Activated T-helper 17 cell treated with anti-CD3 and anti-CD28 coated beads, Interleukin-2, amount 50 U/mL, for 72 hours (primary cell): ENCODE measurements around the gene ZG16. TPM values are rescaled to one million over a fixed set of nuclear protein-coding genes. Genes with fewer than 3 reads are reported as not detected.
A peak's percentile ranks its signal among the peaks of the same experiment; 100 is the strongest.
"Not testable (repeated sequence)": the region's sequence is repeated elsewhere in the genome, so short reads cannot be mapped to it uniquely, and the experiment has no call there.

Experiments used
- ATAC-seq: fragments of 150-1000 bp; cut with Tn5 transposase; replicated peaks from 2 replicates; pipeline ENCODE4 v1.10.0; 2021; ENCODE audit warnings: mild to moderate bottlenecking, moderate library complexity
- H3K27ac Mint-ChIP-seq: one replicate; pipeline ENCODE4 v1.8.0; 2022; ENCODE audit warnings: mixed read lengths
- H3K27me3 Mint-ChIP-seq: one replicate; pipeline ENCODE4 v1.8.0; 2022; ENCODE audit warnings: mixed read lengths
- H3K36me3 Mint-ChIP-seq: one replicate; pipeline ENCODE4 v1.8.0; 2022; ENCODE audit warnings: low read depth, mild to moderate bottlenecking, mixed read lengths
- H3K4me1 Mint-ChIP-seq: one replicate; pipeline ENCODE4 v1.8.0; 2022; ENCODE audit warnings: mixed read lengths
- H3K4me3 Mint-ChIP-seq: one replicate; pipeline ENCODE4 v1.8.0; 2022; ENCODE audit warnings: mild to moderate bottlenecking, mixed read lengths
- H3K9me3 Mint-ChIP-seq: one replicate; pipeline ENCODE4 v1.8.0; 2022; ENCODE audit warnings: mixed read lengths
- total RNA-seq, 2 donors: library from RNA; stranded (reverse); gene quantifications; one replicate each; pipeline ENCODE4 v1.2.3, GENCODE V29; 2022

ZG16 gene
- total RNA-seq, 2 donors from 2014 or later, result not detected

- H3K9me3 Mint-ChIP-seq, result no peaks in the 10 kb centered on the region
- peaks cover 35% of the 10 kb centered on the region for H3K4me1 Mint-ChIP-seq
- peak; percentile 27 for ATAC-seq
- peak overlapping the region; percentile 84 for H3K27ac Mint-ChIP-seq
- H3K27me3 Mint-ChIP-seq, result no peaks in the 10 kb centered on the region
- H3K4me3 Mint-ChIP-seq, result peak overlapping the region; percentile 95
- H3K36me3 Mint-ChIP-seq, result peaks cover 56% of the 10 kb centered on the region
Measured at GRCh38 chr16:29743827-29744531, 34.1 kb upstream of the ZG16 start.

- peak overlapping the region; percentile 100 for H3K27ac Mint-ChIP-seq
Measured at GRCh38 chr16:29744541-29745101, 33.4 kb upstream of the ZG16 start.

GRCh38 chr16:29745121-29745852 is 32.8 kb upstream of the ZG16 start:
- Mint-ChIP-seq H3K27me3 (no peaks in the 10 kb centered on the region), H3K36me3 (peaks cover 57% of the 10 kb centered on the region)

More at GRCh38 chr16:29744541-29745101, 33.4 kb upstream of the ZG16 start:
- Mint-ChIP-seq H3K4me3 (peak overlapping the region; percentile 95), H3K4me1 (peaks cover 32% of the 10 kb centered on the region), H3K36me3 (peaks cover 57% of the 10 kb centered on the region), H3K9me3 (no peaks in the 10 kb centered on the region), H3K27me3 (no peaks in the 10 kb centered on the region)
- ATAC-seq, result no peak

GRCh38 chr16:29745853-29746345 is 32.2 kb upstream of the ZG16 start, which contains the start of gene C16orf54:
TSS of gene C16orf54 (minus strand) at chr16:29745990. CDS start at chr16:29744951, 1,039 bp downstream.
- no peaks in the 10 kb centered on the region for H3K9me3 Mint-ChIP-seq
- no peaks in the 10 kb centered on the region for H3K27me3 Mint-ChIP-seq
- peaks cover 57% of the 10 kb centered on the region for H3K36me3 Mint-ChIP-seq
- H3K4me1 Mint-ChIP-seq, result peaks cover 22% of the 10 kb centered on the region
- H3K27ac Mint-ChIP-seq, result peak within 1 kb of the TSS; percentile 100
- H3K4me3 Mint-ChIP-seq, result peak within 1 kb of the TSS; percentile 95
- ATAC-seq, result peak; percentile 86

More at GRCh38 chr16:29745121-29745852, 32.8 kb upstream of the ZG16 start:
- Mint-ChIP-seq H3K27ac (peak overlapping the region; percentile 100), H3K4me3 (peak overlapping the region; percentile 95), H3K4me1 (peaks cover 26% of the 10 kb centered on the region), H3K9me3 (no peaks in the 10 kb centered on the region)
- peak; percentile 61 for ATAC-seq

DNA sequence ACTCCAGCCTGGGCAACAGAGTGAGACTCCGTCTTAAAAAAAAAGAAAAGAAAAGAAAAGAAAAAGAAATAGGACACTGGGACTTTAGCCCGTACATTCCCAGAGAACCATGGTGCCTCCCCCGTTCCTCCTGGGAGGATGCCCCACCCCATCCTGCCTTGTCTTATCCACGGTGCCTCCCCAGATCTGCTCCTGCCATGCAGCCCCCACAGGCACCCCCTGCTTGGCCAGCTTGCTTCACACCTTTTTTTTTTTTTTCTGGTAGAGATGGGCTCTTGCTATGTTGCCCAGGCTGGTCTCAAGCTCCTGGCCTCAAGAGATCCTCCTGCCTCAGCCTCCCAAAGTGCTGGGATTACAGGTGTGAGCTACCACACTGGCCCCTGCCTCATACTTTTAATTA is 31.5 kb upstream of the ZG16 start:
- not testable (repeated sequence) for H3K9me3 Mint-ChIP-seq, H3K27me3 Mint-ChIP-seq
- Mint-ChIP-seq H3K27ac (peak overlapping the region; percentile 100), H3K4me1 (peaks cover 16% of the 10 kb centered on the region), H3K4me3 (peak overlapping the region; percentile 95), H3K36me3 (peaks cover 56% of the 10 kb centered on the region)
- peak; percentile 6 for ATAC-seq

DNA sequence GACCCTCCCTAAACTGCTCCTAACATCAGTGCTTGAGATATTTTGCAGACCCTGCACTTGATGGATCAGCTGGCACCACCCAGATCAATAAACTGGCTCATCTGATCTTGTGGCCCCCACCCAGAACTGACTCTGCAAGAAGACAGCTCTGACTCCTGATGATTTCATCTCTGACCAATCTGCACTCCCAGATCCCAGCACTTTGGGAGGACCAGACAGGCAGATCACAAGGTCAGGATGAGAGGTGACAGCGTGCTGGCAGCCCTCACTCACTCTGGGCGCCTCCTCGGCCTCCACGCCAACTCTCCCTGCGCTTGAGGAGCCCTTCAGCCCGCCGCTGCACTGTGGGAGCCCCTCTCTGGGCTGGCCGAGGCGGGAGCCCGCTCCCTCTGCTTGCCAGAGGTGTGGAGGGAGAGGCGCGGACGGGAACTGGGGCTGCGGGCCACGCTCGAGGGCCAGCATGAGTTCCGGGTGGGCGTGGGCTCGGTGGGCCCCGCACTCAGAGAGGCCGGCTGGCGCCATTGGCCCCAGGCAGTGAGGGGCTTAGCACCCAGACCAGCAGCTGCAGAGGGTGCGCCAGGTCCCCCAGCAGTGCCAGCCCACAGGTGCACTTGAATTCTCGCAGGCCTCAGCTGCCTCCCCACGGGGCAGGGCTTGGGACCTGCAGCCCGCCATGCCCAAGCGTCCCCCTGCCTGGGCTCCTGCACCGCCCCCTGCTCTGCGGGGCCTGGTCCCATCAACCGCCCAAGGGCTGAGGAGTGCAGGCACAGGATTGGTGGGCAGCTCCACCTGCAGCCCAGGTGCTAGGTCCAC is 29.9 kb upstream of the ZG16 start:
- H3K27me3 Mint-ChIP-seq, result no peaks in the 10 kb centered on the region
- H3K4me3 Mint-ChIP-seq, result peak overlapping the region; percentile 95
- peaks cover 41% of the 10 kb centered on the region for H3K36me3 Mint-ChIP-seq
- ATAC-seq, result no peak
- H3K9me3 Mint-ChIP-seq, result no peaks in the 10 kb centered on the region
- H3K27ac Mint-ChIP-seq, result no peak overlapping the region
- H3K4me1 Mint-ChIP-seq, result peaks cover 13% of the 10 kb centered on the region

DNA sequence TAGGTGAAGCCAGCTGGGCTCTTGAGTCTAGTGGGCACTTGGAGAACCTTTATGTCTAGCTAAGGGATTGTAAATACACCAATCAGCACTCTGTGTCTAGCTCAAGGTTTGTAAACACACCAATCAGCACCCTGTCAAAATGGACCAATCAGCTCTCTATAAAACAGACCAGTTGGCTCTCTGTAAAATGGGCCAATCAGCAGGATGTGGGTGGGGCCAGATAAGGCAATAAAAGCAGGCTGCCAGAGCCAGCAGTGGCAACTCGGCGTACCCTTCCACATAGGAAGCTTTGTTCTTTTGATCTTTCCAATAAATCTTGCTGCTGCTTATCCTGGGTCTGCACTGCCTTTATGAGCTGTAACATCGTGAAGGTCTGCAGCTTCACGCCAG is 29.3 kb upstream of the ZG16 start:
- ATAC-seq, H3K27me3 Mint-ChIP-seq, H3K4me3 Mint-ChIP-seq, H3K9me3 Mint-ChIP-seq: not testable (repeated sequence)
- H3K36me3 Mint-ChIP-seq, result peaks cover 35% of the 10 kb centered on the region
- peaks cover 13% of the 10 kb centered on the region for H3K4me1 Mint-ChIP-seq
- H3K27ac Mint-ChIP-seq, result peak overlapping the region; percentile 66

DNA sequence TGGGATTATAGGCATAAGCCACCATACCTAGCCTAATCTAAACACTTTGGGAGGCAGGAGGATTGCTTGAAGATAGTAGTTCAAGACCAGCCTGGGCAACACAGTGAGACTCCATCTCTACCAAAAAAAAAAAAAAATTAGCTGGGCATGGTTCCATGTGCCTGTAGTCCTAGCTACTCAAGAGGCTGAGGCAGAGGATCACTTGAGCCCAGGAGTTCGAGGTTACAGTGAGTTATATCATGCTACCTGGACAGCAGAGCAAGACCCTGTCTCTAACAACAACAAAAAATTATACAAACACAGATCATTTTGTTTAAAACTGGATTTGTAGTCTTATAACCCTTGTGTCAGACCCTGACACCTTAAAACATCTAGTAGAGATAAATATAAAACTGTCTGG is 24.5 kb upstream of the ZG16 start:
- Mint-ChIP-seq H3K27me3 (no peaks in the 10 kb centered on the region), H3K9me3 (no peaks in the 10 kb centered on the region), H3K27ac (no peak overlapping the region), H3K36me3 (peaks cover 4% of the 10 kb centered on the region), H3K4me1 (peaks cover 9% of the 10 kb centered on the region), H3K4me3 (no peak overlapping the region)
- no peak for ATAC-seq

GRCh38 chr16:29756654-29757053 is 21.4 kb upstream of the ZG16 start:
- Mint-ChIP-seq H3K9me3 (no peaks in the 10 kb centered on the region), H3K36me3 (no peaks in the 10 kb centered on the region), H3K27me3 (no peaks in the 10 kb centered on the region), H3K4me3 (no peak overlapping the region), H3K4me1 (peaks cover 10% of the 10 kb centered on the region), H3K27ac (no peak overlapping the region)
- ATAC-seq, result no peak

- ATAC-seq, H3K27ac Mint-ChIP-seq, H3K36me3 Mint-ChIP-seq, H3K4me1 Mint-ChIP-seq, H3K9me3 Mint-ChIP-seq, H3K4me3 Mint-ChIP-seq, H3K27me3 Mint-ChIP-seq: not testable (repeated sequence)
Measured at GRCh38 chr16:29757086-29757485, 21.0 kb upstream of the ZG16 start.

DNA sequence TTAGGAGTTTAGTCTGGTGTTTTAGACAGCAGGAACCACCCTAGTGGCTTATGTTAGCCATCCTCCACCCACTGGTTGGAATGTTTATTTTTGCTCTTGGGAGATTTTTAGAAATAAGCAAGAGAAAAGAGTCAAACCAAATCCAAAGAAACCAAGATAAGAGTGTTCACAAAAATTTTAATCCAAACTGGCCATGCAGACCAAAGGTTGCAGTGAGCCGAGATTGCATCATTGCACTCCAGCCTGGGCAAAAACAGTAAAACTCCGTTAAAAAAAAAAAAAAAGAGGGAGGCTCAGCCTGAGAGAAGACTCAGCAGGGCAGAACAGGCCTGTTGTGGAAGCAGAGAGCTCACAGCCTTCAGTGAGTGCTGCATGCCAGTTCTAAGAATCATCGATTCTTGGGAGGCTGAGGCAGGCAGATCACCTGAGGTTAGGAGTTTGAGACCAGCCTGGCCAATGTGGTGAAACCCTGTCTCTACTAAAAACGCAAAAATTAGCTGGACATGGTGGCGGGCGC is 20.0 kb upstream of the ZG16 start:
- ATAC-seq, result no peak
- no peaks in the 10 kb centered on the region for H3K36me3 Mint-ChIP-seq
- H3K9me3 Mint-ChIP-seq, result no peaks in the 10 kb centered on the region
- H3K27ac Mint-ChIP-seq, result no peak overlapping the region
- peaks cover 10% of the 10 kb centered on the region for H3K4me1 Mint-ChIP-seq
- no peak overlapping the region for H3K4me3 Mint-ChIP-seq
- no peaks in the 10 kb centered on the region for H3K27me3 Mint-ChIP-seq

GRCh38 chr16:29760567-29761279 is 17.3 kb upstream of the ZG16 start:
- no peak overlapping the region for H3K27ac Mint-ChIP-seq
- no peak for ATAC-seq
- H3K4me1 Mint-ChIP-seq, result peaks cover 5% of the 10 kb centered on the region
- H3K9me3 Mint-ChIP-seq, result no peaks in the 10 kb centered on the region
- H3K36me3 Mint-ChIP-seq, result no peaks in the 10 kb centered on the region
- no peak overlapping the region for H3K4me3 Mint-ChIP-seq
- H3K27me3 Mint-ChIP-seq, result no peaks in the 10 kb centered on the region

- not testable (repeated sequence) for H3K9me3 Mint-ChIP-seq, H3K27ac Mint-ChIP-seq, H3K4me1 Mint-ChIP-seq, ATAC-seq, H3K36me3 Mint-ChIP-seq, H3K4me3 Mint-ChIP-seq, H3K27me3 Mint-ChIP-seq
Measured at GRCh38 chr16:29761280-29761651, 16.8 kb upstream of the ZG16 start.
